ENCODE measurements around the gene ZC2HC1B. TPM values are rescaled to one million over a fixed set of nuclear protein-coding genes. Genes with fewer than 3 reads are reported as not detected.

The ZC2HC1B gene, protein sequence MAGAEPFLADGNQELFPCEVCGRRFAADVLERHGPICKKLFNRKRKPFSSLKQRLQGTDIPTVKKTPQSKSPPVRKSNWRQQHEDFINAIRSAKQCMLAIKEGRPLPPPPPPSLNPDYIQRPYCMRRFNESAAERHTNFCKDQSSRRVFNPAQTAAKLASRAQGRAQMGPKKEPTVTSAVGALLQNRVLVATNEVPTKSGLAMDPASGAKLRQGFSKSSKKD
- not detected in 2 replicates for total RNA-seq

DNA sequence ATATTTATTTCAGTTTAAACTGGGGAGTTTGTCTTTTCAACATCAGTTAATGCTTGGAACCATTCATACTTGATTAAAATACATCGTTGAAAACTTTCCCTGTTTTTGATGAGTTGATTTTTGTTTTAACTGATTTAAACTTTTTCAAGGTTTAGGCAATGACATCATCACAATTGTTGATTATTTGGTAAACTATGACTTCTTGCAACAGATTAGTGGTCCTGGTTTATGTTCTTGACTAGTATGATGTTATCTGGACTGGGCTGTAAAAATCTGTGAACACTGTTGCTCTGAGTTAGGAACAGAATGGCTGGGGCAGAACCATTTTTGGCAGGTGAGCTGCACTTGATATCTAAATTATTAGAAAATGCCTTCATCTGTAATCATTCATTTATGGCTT lies at the start of gene ZC2HC1B:
TSS of gene ZC2HC1B (plus strand) at position 241 of the 400 bp plus-strand sequence. CDS start at position 307, 66 bp downstream.

DNA sequence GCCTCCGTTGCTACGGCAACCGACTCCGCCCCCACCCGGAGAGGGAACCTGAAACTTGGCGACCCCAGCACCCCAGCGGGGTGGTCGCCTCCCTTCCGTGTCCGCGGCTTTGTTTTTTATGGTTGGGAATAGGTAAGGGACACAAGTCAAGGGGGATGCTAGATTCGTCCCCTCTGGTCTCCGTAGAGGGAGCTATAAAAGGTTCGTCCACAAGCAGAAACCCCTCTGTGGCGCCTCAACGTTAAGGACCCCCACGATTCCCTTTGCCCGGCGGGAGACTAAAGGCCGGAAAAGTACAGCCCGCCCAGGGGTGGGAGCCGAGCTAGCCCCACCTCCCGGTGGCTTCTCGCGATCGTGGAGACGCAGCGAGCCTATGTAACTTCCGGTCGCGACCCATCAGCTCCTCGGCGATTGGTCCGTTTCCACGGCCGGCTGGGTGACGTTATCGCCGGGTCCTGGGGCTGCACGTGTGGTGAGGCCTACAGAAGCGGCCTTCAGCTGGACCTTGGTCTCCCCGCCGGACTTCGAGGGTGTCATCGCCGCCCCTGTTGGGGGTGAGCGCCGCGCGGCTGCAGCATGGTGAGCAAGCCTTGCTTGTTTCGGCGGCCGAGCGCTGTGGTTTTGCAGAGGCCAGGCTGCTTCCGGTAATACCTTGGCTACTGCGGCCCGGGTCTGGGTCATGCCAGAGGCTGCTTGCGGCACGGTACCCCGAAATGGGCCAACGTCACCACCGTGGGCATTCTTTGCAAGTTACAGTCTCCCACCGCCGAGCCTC lies 21.2 kb upstream of the ZC2HC1B start, which contains the start of gene LTV1:
TSS of gene LTV1 (plus strand) at position 437 of the 775 bp plus-strand sequence. CDS start at position 577, 140 bp downstream.

Other genes starting within 250 kb of the ZC2HC1B start
- 19.0 and 38.7 TPM in 2 replicates for gene PHACTR2, start 186.5 kb upstream of the ZC2HC1B start, total RNA-seq
- gene LTV1, start 21.1 kb upstream of the ZC2HC1B start, total RNA-seq, result 12.6 and 14.1 TPM in 2 replicates
- gene PLAGL1, start 143.8 kb downstream of the ZC2HC1B start, total RNA-seq, result 7.2 and 20.5 TPM in 2 replicates
- 171 and 209 TPM in 2 replicates for gene SF3B5, start 231.1 kb downstream of the ZC2HC1B start, total RNA-seq

All from epithelial cell of alveolus of lung (primary cell).